Effector memory CD8-positive, alpha-beta T cell (primary cell): ENCODE results near the gene SDK1.
"Not testable (repeated sequence)": the region's sequence is repeated elsewhere in the genome, so short reads cannot be mapped to it uniquely, and the experiment has no call there.

Source experiments
- ATAC-seq: fragments of 150-1000 bp; cut with Tn5 transposase; replicated peaks from 2 replicates; pipeline ENCODE4 v1.10.0; 2021; ENCODE audit warnings: mild to moderate bottlenecking, moderate library complexity
- DNase-seq, 3 experiments: peaks; one replicate each; pipeline ENCODE4 v3.0.0; 2021
- H3K27ac Mint-ChIP-seq, 2 donors: one replicate each; pipeline ENCODE4 v1.8.0; 2022; ENCODE audit warnings: mild to moderate bottlenecking in 2 of 2, mixed read lengths in 2 of 2, moderate library complexity in 2 of 2
- H3K27me3 Mint-ChIP-seq, 2 donors: one replicate each; pipeline ENCODE4 v1.8.0; 2022; ENCODE audit warnings: mixed read lengths in 2 of 2
- H3K36me3 Mint-ChIP-seq: one replicate; pipeline ENCODE4 v1.8.0; 2022; ENCODE audit warnings: mild to moderate bottlenecking, moderate library complexity, mixed read lengths; ENCODE audit not compliant: insufficient read depth
- H3K4me1 Mint-ChIP-seq, 2 donors: one replicate each; pipeline ENCODE4 v1.8.0; 2022; ENCODE audit warnings: low read depth in 2 of 2, mixed read lengths in 2 of 2
- H3K4me3 Mint-ChIP-seq, 2 donors: one replicate each; pipeline ENCODE4 v1.8.0; 2022; ENCODE audit warnings: mild to moderate bottlenecking in 2 of 2, mixed read lengths in 2 of 2, moderate library complexity in 2 of 2
- H3K9me3 Mint-ChIP-seq, 2 donors: one replicate each; pipeline ENCODE4 v1.8.0; 2022; ENCODE audit warnings: mixed read lengths in 2 of 2

Gene SDK1

DNA sequence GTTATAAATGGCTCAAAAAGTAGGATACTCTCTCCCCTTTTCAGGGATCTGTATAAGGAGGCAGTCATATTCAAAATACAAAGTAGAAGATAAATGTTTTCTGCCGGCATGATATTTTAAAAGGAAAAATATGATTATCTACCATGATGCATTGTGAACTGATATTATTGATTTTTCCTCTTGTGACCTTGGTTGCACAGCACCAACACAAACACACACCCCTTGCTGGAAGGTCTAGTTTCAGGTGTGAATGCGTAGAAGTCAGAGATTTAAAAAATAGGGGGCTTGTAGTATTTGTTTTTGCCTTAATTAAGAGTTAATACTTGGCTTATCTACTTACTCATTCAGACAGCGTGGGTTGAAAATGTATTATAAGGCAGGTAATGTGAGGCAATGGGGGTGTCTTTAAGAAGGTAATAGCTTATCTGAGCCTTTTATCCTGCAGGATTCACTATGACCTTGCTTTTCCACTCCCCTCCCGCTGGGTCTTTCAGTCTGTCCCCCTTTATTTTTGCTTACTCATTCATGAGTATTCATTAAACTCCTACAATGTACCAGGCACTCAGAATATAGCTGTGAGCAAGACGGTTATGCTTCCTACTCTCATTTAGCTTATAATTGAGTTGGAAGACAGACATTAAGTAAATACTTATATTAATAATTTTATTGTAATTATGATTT is 390.6 kb downstream of the SDK1 start:
- Mint-ChIP-seq H3K4me3 (no peak overlapping the region), H3K36me3 (no peaks in the 10 kb centered on the region), H3K9me3 (no peaks in the 10 kb centered on the region), H3K27ac (no peak overlapping the region), H3K4me1 (no peaks in the 10 kb centered on the region), H3K27me3 (peaks cover 32 to 33% of the 10 kb centered on the region in 2 donors)
- DNase-seq: no peak
- ATAC-seq: no peak

- H3K9me3 Mint-ChIP-seq: no peaks in the 10 kb centered on the region
- DNase-seq (no peak), ATAC-seq (no peak)
- no peak overlapping the region for H3K4me3 Mint-ChIP-seq
- H3K4me1 Mint-ChIP-seq: peaks cover 0 to 4% of the 10 kb centered on the region in 2 donors
- peaks cover 44% of the 10 kb centered on the region in 2 donors for H3K27me3 Mint-ChIP-seq
- H3K36me3 Mint-ChIP-seq: no peaks in the 10 kb centered on the region
- no peak overlapping the region for H3K27ac Mint-ChIP-seq
Observed at GRCh38 chr7:3695602-3696001, 394.6 kb downstream of the SDK1 start.

DNA sequence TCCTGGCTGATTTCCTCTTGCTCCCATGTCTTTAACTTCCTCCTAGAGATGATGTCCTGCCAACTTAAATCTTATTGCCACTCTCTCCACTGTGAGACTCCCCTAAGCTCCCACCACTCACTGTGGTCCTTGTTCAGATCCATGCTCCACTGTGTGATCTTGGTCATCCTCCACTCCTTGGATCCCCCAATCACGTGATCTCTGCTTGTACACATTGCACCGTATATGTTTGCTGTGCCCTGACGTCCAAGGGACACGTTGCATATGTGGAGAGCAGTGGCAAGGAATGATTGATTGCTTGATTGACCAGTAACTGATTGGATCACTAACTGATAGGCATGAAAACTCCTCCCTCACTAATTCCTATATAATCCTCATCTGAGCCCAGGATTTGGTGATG is 395.1 kb downstream of the SDK1 start:
- Mint-ChIP-seq H3K27ac (no peak overlapping the region), H3K27me3 (peaks cover 48 to 49% of the 10 kb centered on the region in 2 donors)
- no peak for DNase-seq

GRCh38 chr7:3697472-3697871 is 396.4 kb downstream of the SDK1 start:
- H3K27me3 Mint-ChIP-seq: peaks cover 50 to 51% of the 10 kb centered on the region in 2 donors
- H3K4me1 Mint-ChIP-seq: peaks cover 0 to 4% of the 10 kb centered on the region in 2 donors
- no peak overlapping the region for H3K4me3 Mint-ChIP-seq
- no peaks in the 10 kb centered on the region for H3K9me3 Mint-ChIP-seq
- DNase-seq (no peak), ATAC-seq (no peak)
- no peaks in the 10 kb centered on the region for H3K36me3 Mint-ChIP-seq
- no peak overlapping the region for H3K27ac Mint-ChIP-seq

More for the DNA sequence above, 395.1 kb downstream of the SDK1 start:
- Mint-ChIP-seq H3K4me1 (peaks cover 0 to 4% of the 10 kb centered on the region in 2 donors), H3K9me3 (no peaks in the 10 kb centered on the region), H3K36me3 (no peaks in the 10 kb centered on the region), H3K4me3 (no peak overlapping the region)
- ATAC-seq: no peak

- no peak for ATAC-seq
- Mint-ChIP-seq H3K27me3 (peaks cover 16 to 28% of the 10 kb centered on the region in 2 donors), H3K9me3 (no peaks in the 10 kb centered on the region), H3K36me3 (no peaks in the 10 kb centered on the region), H3K4me3 (no peak overlapping the region), H3K27ac (no peak overlapping the region), H3K4me1 (no peaks in the 10 kb centered on the region)
- no peak for DNase-seq
Observed at GRCh38 chr7:3705258-3705657, 404.2 kb downstream of the SDK1 start.

- H3K4me1 Mint-ChIP-seq, H3K9me3 Mint-ChIP-seq, ATAC-seq, DNase-seq, H3K4me3 Mint-ChIP-seq, H3K36me3 Mint-ChIP-seq, H3K27ac Mint-ChIP-seq: not testable (repeated sequence)
- peaks cover 14 to 23% of the 10 kb centered on the region in 2 donors for H3K27me3 Mint-ChIP-seq
Observed at GRCh38 chr7:3706091-3706490, 405.0 kb downstream of the SDK1 start.

DNA sequence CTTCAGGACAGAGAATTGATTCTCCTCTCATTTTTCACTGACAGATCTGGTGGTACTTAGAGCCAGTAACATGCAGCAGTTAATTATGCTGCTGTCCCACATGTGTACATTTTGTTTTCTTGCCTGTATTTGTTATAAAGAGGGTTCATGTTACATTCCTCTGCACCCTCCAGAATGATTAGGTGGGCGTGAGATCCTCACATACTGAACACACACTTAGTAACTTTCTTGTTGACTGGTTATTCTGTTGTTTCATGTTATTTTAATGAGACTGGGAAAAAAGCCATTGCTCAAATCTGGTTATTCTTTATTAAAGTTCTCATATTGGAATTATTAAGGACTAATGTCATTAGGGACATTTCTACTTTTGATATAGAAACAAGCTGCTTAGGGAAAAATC is 409.1 kb downstream of the SDK1 start:
- Mint-ChIP-seq H3K4me1 (no peaks in the 10 kb centered on the region), H3K4me3 (no peak overlapping the region), H3K9me3 (no peaks in the 10 kb centered on the region), H3K36me3 (no peaks in the 10 kb centered on the region), H3K27me3 (peaks cover 38 to 44% of the 10 kb centered on the region in 2 donors), H3K27ac (no peak overlapping the region)
- ATAC-seq (no peak), DNase-seq (no peak)

DNA sequence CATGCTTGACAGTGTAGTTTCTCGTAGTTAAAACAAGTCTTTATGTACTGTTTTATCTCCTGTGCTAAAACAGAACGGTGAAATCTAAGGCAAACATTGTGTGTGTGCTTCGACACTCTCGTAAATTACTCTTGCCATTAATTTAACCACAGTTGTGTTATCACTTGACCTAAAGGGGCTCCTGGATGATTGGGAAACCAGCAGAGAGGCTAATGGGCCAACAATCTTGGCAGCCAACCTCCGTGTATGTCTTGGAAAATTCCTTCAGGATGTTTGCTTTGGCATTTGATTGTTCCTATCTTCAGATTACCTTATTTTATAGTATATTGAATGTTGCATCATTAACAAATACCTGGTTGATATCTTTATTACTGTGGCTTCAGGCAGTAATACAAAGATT is 409.5 kb downstream of the SDK1 start:
- Mint-ChIP-seq H3K27ac (no peak overlapping the region), H3K4me1 (no peaks in the 10 kb centered on the region), H3K27me3 (peaks cover 41 to 48% of the 10 kb centered on the region in 2 donors), H3K36me3 (no peaks in the 10 kb centered on the region), H3K9me3 (no peaks in the 10 kb centered on the region), H3K4me3 (no peak overlapping the region)
- DNase-seq (no peak), ATAC-seq (no peak)

DNA sequence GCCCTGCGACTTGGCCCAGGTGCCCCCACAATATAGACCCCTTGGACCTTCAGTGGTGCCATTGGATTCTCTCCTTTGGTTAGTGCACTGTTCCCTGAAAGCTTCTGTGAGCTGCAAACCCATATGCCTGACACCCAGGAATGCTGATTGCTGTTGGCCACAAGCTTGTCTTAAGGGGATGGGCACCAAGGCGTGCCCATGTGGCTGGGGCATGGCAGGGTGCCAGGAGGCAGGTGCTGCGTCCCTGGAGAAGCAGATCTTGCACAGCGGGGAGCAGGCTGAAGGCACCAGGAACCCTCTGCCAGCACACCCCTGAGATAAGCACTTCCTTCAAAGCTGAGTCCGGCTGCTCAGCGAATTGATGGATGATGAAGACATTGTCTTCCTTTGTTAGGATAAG is 411.8 kb downstream of the SDK1 start:
- no peak overlapping the region for H3K4me3 Mint-ChIP-seq
- ATAC-seq (no peak), DNase-seq (no peak)
- no peaks in the 10 kb centered on the region for H3K9me3 Mint-ChIP-seq
- H3K4me1 Mint-ChIP-seq: no peaks in the 10 kb centered on the region
- H3K36me3 Mint-ChIP-seq: no peaks in the 10 kb centered on the region
- peaks cover 51 to 56% of the 10 kb centered on the region in 2 donors for H3K27me3 Mint-ChIP-seq
- H3K27ac Mint-ChIP-seq: no peak overlapping the region

GRCh38 chr7:3721422-3721821 is 420.4 kb downstream of the SDK1 start:
- no peak for ATAC-seq
- DNase-seq: no peak
- no peaks in the 10 kb centered on the region for H3K4me1 Mint-ChIP-seq
- no peaks in the 10 kb centered on the region for H3K36me3 Mint-ChIP-seq
- peaks cover 11 to 21% of the 10 kb centered on the region in 2 donors for H3K27me3 Mint-ChIP-seq
- H3K4me3 Mint-ChIP-seq: no peak overlapping the region
- H3K27ac Mint-ChIP-seq: no peak overlapping the region
- H3K9me3 Mint-ChIP-seq: no peaks in the 10 kb centered on the region

DNA sequence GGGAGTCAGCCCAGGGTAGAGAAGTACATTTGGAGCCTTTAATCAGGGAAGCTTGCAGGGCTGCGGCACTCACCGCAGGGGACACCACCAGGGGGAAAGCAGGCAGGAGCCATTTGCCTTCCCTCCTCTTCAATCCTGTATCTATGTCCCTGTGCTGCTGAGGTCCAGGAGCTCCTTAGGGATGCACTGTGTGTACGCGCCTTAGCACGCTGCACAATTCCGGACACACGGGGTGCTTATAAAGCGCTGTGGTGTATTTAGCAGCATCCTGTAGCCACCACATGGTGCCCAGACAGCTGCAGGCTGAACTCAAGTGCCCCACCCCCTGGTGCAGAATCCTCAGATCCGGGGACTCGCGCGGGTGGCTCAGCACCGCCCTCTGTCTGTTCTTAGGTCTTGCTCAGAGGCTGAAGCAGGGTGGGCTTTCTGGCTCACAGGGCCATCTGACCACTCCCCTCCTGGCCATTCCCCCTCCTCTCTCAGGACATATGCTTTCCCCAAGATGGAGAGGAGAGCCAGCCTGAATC is 421.4 kb downstream of the SDK1 start:
- ATAC-seq (no peak), DNase-seq (no peak)
- Mint-ChIP-seq H3K4me3 (no peak overlapping the region), H3K27me3 (peaks cover 15 to 29% of the 10 kb centered on the region in 2 donors), H3K27ac (no peak overlapping the region), H3K9me3 (no peaks in the 10 kb centered on the region), H3K4me1 (no peaks in the 10 kb centered on the region), H3K36me3 (no peaks in the 10 kb centered on the region)

GRCh38 chr7:3725155-3726059 is 424.4 kb downstream of the SDK1 start:
- Mint-ChIP-seq H3K27me3 (peaks cover 17 to 36% of the 10 kb centered on the region in 2 donors), H3K36me3 (no peaks in the 10 kb centered on the region), H3K4me1 (no peaks in the 10 kb centered on the region), H3K4me3 (no peak overlapping the region), H3K27ac (no peak overlapping the region), H3K9me3 (no peaks in the 10 kb centered on the region)
- DNase-seq (no peak), ATAC-seq (no peak)

DNA sequence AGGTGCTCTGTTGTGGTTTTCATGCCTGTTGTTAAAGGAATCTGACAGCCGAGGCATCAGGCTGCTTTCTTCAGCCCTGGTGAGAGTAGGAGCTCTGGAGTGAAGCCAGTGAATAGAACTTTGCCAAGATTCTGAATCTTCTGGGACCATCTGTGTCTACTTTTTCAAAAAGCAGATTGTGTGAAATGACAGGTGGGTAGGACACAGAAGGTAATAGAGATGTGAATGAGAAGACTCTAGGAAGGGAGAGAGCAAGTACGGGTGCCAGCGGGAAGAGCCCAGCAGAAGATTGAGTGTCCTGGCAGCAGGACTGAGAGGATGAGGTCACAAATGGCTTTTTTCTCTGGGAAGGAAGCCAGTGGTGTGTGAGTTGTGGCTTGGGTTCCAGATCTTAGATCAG is 429.2 kb downstream of the SDK1 start:
- H3K9me3 Mint-ChIP-seq: peaks cover 0 to 2% of the 10 kb centered on the region in 2 donors
- H3K27ac Mint-ChIP-seq: no peak overlapping the region
- no peak for ATAC-seq
- H3K36me3 Mint-ChIP-seq: no peaks in the 10 kb centered on the region
- H3K4me3 Mint-ChIP-seq: no peak overlapping the region
- H3K4me1 Mint-ChIP-seq: no peaks in the 10 kb centered on the region
- no peak for DNase-seq
- H3K27me3 Mint-ChIP-seq: peaks cover 26 to 34% of the 10 kb centered on the region in 2 donors
